NCI-H1436 (cell line): ENCODE data around the gene MALT1.
"Not testable (repeated sequence)": the region's sequence is repeated elsewhere in the genome, so short reads cannot be mapped to it uniquely, and the experiment has no call there.

ENCODE experiments used
- DNase-seq: peaks from one replicate; lab custom pipeline; 2025; lab: John Stamatoyannopoulos, UW

Gene MALT1

DNA sequence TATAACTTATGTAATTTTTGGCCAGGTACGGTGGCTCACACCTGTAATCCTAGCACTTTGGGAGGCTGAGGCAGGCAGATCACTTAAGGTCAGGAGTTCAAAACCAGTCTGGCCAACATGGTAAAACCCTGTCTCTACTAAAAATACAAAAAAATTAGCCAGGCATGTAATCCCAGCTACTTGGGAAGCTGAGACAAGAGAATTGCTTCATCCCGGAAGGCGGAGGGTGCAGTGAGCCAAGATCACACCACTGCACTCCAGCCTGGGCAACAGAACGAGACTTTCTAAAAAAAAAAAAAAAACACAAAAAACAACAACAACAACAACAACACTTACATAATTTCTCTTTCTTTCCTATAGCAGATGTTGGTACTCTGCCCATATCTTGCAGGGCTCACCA is 105.3 kb downstream of the MALT1 start:
- DNase-seq = not testable (repeated sequence)

DNA sequence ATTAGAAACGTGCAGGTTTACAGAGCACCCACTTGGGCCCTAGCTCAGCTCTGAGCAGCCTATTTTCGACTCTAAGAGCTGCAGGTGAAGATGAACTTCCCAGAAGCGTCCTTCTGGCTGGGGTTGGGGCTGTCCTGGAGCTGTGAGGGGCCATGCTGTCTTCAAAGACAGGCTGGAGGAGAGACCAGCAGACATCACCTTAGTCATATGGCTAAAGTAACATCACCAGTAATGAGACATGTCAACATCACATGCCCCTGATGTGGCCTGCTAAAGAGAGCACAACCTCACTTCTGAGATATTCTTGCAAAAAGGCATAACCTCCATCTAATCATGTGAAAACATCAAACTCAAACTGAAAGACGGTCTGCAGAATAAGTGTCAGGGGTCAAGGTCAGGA is 106.2 kb downstream of the MALT1 start:
- no peak for DNase-seq

DNA sequence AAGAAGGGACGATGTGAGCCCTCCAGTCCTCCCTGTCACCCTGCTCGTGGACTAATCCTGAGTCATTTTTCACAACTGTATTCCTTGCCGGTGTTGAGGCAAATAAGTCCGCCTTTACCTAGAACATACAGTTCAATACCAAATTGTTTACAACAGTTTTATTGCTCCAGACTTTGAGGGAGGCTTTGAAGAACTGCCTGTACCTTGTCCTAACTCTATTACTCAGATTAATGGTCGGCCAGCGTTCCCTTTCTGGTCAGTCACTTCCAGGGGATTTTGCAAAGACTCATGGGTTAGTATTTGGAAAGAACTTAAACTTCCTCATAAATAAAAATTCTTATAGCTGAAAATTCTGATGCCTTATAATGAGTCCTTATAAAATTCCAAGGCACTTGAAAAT is 108.3 kb downstream of the MALT1 start:
- DNase-seq = no peak

DNA sequence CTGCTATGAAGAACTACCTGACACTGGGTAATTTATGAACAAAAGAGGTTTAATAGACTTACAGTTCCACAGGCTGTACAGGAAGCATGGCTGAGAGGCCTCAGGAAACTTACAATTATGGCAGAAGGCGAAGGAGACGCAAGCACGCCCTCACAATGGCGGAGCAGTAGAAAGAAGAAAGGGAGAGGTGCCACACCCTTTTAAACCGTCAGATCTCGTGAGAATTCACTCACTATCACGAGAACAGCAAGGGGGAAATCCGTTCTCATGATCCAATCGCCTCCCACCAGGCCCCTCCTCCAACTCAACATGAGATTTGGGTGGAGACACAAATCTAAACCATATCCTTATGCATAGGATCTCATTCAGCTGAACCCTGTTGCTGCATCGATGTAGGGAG is 108.8 kb downstream of the MALT1 start:
- no peak for DNase-seq

DNA sequence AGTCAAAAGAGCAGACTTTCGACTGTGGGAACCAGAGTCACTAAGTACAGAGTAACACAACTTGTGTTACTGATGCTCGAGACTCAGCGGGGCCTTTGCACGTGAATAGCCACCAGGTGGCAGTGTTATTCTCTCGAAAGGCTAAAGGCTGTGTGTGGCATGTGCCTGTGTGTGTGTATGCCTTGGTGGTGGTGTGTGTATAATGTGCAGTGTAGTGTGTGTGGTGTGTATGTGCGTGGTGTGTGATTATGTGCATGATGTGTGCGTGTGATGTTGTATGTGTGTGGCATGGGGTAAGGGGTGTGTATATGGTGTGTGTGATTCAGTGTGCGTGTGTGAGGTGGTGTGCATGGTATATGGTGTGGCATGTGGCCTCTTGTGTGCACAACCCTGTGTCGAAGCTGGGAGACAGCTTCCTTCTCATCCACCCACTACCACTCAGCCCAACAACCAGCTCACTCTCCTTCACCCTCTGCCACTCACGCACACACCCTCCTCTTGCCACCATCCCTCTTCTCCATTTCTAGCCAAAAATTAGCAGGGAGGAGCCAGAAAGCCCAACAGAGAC is 110.4 kb downstream of the MALT1 start:
- DNase-seq = peak; percentile 70

DNA sequence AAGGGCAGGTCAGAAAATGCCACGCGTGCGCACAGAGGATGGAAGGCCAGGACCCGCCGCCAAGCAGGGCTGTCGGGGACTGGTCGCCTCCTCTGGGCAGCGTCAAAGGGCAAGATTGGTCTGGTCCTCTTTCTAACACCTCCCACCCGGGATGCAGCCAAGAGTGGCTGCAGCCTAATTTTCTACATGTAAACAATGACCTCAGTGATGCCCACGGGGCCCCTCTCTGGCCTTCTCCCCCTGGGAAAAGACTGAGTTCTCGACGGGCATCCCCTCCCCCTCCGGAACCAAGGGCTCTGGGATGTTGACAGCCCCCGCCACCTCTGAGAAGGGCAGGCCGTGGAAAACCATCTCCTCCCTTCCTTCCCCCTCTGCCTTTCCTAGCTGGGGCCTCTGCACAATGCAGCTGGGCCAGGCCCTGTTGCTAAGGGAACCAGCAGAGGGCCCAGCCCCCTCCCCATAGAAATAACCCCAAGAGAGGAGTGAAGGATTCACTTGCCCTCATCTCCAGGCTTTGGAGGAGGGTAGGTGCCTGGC is 113.4 kb downstream of the MALT1 start:
- DNase-seq = peak; percentile 17

DNA sequence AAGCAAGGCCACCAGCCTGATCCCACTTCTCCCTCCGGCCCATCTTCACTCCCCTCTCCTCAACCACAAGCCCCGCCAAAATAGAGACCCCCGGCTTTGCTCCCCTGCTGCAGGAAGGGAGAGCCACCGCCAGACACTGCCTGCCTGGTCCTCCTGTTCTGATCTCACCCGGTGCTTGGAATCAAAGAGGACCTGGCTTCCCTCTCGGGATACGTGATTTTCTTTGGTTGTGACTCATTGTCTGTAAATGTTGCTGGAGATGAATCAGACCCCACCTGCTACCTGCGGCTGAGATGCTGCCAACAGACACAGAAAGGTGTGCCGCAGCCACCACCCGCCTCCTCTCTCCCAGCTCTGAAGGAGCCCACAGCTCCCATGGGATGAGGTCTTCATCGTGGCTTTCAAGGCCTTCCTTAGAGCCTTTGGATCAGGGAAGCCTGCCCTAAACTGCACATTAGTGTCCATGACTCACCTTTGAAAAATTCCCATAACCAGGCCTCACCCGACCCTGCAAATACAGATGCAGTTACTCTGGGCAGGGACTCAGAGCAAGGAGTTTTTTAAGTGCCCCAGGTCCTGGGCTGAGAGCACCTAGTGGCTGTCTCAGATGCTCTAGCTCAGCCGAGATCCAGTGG is 114.0 kb downstream of the MALT1 start:
- no peak for DNase-seq

DNA sequence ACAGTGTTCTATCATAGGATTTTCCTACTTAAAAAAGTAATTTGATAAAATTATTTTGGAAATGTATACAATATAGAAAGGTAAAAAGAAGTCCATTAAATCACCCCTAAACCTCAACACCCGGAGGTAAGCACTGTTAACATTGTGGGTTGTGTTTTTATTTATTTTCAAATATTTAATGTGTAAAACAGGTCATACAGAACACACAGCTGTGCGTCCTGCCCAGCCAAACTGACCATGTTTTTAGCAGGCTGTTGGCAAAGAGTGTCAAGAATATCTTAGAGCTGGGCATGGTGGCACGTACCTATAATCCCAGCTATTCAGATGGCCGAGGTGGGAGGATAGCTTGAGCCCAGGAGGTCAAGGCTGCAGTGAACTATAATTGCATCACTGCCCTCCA is 114.6 kb downstream of the MALT1 start:
- no peak for DNase-seq

DNA sequence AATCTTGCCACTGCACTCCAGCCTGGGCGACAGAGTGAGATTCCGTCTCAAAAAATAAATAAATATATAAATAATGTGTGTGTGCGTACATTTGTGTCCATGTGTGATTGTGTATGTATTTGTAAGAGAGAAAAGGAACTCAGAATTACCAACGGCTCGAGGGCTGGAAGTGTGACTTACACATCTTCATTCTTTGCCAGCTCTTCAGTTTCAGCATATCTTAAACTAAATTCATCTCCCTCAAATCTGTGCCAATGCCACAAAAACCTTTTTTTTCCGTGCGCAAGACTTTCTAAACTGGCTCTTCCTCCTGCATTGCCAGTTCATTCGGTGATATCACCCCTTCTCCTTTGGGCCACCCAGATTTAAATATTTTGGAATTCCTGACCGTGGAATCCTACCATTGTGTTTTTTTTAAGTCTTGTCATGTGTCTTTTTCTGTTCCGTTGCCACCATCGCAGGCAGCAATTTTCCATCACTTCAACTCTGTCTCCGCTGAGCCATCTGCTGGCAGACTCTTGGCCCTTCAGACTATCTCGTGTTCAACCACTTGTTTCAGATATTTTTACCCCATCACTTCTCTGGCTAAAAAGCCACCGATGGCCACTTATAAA is 116.4 kb downstream of the MALT1 start:
- DNase-seq = no peak

DNA sequence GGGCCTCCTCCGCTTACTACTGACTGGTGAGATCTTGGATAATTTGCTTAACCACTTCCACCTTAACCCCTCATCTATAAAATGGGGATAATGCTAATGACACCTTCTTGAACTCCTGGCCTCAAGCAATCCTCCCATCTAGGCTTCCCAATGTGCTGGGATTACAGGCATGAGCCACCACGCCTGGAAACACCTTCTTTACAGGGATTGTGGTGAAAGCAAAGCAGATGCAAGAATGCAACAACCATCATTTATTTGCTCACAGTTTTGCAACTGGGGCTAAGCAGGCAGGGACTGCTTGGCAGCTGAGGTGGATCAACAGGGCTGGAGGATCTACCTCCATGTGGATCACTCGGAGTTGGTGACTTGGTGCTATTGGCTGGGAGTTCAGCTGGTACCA is 117.2 kb downstream of the MALT1 start:
- DNase-seq = no peak

DNA sequence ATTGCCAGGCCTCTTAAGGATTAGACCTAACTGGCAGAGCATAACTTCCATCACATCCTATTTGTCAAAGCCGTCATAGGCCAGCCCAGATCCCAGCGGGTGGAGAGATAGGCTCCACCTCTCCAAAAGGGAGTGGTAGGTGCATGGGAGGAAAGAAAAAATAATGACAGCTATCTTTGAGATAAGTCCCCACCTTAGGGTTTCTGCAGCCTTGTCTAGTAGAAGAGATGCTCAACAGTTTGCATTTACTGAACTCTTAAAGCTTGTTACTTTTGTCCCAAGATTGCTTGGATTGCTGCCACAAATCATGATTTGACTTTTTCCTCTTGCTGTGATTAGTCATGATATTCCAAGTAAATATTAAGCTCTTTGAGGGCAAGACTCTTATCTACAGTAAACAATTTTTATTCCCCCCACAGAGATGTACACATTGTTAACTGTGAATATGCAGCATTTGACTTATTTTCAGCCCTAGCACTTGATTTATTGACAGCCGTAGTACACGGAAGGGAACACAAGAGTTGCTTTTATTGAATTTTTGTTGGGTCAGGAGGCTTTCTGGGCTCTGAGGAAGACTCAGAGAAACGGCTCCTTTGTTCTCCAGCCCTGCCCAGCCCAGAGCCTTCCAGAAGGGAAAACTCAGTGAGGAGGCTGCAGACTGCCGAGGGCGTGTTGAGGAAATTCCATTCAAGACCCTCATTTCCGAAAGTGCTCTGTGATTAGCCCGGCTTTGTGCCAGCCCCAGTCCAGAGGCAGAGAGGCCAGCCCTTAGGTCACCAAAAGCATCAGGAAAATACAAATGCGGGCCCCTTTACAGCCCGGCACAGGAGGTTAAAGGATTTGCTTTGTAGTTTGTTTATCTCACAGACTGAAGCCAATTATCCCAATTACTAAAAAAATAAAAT is 118.0 kb downstream of the MALT1 start:
- no peak for DNase-seq

DNA sequence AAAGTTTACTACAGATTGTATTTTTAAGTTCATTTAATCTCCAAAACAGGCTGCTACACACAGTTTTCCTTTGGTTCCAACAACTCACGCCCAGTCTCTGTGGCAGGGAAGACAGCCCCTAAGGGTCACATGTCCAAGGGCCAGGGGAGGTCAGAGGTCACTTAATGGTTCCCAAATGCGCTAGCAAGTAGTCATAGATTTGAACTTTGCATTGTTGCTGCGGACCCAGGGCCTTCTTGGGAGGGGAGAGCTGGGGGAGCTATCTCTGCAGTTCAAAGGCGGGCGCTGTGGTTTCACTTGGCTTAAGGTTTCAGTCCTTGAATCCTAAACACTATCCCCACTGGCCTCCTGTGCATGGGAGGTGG is 118.6 kb downstream of the MALT1 start:
- no peak for DNase-seq

DNA sequence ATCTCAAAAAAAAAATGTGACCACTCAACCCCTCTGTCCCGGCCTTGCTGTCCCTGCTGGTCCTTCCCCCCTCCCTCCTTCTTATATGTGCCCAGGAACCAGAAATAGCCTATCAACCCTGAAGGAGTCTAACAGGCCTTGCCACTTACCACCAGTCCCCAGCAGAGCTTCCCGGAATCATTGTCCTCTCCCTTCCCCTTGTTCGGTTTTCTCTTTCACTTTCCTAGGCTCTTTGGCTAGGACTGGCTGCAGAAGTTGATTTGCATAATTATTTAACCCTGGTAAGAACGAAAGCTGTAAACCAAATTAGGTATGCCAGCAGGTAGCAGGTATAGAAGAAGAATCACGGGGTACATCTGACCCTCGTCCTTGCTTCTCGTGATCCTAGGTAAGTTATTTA is 120.8 kb downstream of the MALT1 start:
- DNase-seq = no peak

DNA sequence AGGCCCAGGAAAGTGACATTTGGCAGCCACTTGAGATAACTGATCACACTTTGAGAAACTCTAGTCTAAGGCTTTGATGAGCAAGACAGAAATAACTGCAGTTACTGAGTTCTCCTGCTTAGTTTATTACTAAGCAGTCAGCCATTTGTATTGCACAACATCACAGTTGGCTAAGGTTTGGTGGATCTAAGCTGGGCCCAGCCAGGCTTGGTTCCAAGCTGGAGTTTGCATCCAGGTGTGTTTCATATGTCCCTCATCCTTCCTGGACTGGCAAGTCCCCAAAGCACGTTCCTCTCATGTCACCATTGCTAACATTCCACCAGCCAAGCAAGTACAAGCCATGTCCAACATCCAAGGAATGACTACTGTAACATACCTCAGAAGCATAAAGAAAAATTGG is 122.1 kb downstream of the MALT1 start:
- DNase-seq = no peak

DNA sequence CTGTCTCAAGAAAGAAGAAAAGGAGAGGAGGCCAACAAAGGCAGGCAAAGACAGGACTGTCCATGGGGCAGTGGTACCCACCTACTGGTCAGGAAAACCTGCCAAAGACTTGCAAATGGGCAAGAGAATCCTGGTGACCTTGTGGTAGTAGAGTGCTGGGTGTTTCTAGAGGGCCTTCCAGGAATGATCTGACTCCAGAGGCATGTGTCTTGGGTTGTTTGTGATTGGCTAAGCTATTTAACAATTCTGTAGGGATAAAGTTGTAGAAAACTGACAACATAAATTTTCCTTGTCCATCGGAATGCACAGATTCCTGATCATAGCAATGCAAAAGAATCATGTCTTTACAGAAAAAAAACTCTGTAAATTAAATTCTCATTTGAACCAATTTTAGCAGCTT is 125.0 kb downstream of the MALT1 start:
- DNase-seq = no peak

DNA sequence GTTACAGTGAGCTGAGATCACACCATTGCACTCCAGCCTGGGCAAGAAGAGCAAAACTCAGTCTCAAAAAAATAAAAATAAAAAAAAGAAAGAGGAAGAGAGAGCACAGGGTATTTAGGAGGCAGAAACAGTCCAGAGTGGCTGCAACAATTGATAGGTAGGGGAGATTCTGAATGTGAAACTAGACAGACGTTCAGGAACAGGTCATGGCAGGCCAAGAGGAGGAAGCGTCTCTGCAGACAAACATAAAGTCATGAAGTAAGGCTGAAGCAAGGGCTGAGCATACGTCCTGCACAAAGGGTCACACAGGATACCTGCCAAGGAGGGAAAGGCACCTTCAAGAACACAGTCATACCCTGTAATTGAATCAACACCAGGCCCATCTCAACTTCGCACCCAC is 129.3 kb downstream of the MALT1 start:
- DNase-seq = no peak

DNA sequence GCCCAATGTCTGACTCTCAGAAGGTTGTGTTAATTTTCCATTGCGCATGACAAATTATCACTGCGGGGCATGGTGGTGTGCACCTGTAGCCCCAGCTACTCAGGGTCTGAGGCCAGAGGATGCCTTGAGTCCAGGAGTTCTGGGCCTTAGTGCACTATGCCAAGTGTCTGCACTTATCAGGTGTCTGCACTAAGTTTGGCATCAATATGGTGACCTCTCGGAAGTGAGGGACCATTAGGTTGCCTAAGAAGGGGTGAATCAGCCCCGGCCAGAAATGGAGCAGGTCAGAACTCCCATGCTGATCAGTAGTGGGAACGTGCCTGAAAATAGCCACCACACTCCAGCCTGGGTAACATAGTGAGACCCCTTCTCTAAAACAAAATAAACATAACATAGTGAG is 131.7 kb downstream of the MALT1 start:
- DNase-seq = no peak

DNA sequence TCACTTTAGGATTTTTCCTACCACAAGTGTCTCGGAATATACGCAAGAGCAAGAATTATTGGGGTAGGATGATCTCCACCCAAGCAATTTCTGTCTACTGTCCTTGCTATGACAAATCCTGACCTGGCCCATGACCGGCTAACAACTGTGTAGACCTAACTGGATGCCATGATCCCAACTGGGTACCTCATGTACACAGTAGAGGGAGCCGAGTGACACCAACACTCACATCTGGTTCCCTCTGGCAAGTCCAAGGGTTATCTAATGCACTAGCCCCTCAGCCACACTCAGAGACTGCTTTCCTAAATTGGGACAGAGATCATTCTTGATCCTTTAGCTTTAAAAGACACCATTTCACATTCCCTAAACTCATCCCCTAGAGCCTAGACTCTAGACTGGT is 132.7 kb downstream of the MALT1 start:
- DNase-seq = no peak
